Measurements from ENCODE around the gene CBFA2T2. TPM values are rescaled to one million over a fixed set of nuclear protein-coding genes. Genes with fewer than 3 reads are reported as not detected.

CBFA2T2 gene
- total RNA-seq, 1 experiment from 2014 or later, result 16.3 TPM

DNA sequence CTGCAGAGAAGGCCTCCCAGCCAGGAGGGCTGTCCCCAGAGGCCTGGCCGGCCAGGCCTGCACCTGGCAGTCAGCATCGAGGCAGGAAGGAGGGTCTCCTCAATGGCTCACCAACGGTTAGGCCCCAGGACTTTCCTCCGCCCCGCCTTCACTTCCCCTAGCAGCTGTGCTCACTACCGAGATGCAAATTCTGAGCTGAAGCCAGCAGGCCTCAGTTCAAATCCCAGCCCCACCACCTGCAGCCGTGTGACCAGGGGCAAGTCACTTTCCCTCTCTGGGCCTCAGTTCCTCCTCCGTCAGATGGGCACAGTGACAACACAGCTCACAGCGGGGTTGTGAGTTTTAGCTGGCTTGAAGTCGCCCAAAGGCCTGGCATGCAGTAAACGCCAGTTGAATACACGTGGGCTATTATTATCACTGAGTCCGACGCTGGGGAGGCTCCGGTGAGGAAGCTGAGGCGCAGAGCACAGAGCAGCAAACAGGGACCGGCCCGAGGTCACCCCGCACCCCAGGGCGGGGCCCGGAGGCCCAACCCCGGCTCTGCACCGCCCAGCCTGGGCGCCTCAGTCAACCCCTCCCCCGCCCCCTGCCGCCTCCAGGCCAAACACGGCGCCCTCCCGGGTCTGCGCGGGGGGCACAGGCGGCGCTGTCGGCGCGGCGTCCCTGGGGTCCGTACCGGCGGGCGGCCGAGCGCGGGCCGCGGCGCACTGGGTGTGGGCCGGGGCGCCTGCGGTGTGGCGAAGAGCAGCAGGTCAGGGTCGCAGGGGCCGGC, 195.6 kb downstream of the CBFA2T2 start:
- peak; percentile 73 for ATAC-seq
- H3K4me1 ChIP-seq (ENCODE audit: control insufficient read depth, insufficient read depth, low read length), result peaks cover 6% of the 10 kb centered on the region
- TF ChIP-seq, protein P1, sequence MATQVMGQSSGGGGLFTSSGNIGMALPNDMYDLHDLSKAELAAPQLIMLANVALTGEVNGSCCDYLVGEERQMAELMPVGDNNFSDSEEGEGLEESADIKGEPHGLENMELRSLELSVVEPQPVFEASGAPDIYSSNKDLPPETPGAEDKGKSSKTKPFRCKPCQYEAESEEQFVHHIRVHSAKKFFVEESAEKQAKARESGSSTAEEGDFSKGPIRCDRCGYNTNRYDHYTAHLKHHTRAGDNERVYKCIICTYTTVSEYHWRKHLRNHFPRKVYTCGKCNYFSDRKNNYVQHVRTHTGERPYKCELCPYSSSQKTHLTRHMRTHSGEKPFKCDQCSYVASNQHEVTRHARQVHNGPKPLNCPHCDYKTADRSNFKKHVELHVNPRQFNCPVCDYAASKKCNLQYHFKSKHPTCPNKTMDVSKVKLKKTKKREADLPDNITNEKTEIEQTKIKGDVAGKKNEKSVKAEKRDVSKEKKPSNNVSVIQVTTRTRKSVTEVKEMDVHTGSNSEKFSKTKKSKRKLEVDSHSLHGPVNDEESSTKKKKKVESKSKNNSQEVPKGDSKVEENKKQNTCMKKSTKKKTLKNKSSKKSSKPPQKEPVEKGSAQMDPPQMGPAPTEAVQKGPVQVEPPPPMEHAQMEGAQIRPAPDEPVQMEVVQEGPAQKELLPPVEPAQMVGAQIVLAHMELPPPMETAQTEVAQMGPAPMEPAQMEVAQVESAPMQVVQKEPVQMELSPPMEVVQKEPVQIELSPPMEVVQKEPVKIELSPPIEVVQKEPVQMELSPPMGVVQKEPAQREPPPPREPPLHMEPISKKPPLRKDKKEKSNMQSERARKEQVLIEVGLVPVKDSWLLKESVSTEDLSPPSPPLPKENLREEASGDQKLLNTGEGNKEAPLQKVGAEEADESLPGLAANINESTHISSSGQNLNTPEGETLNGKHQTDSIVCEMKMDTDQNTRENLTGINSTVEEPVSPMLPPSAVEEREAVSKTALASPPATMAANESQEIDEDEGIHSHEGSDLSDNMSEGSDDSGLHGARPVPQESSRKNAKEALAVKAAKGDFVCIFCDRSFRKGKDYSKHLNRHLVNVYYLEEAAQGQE (IDR thresholded peaks at IDR 0.05; ENCODE audit: insufficient read depth in 1 of 2, low read depth in 2 of 2, low read length in 1 of 2), result no peak
- TF ChIP-seq, protein P2, sequence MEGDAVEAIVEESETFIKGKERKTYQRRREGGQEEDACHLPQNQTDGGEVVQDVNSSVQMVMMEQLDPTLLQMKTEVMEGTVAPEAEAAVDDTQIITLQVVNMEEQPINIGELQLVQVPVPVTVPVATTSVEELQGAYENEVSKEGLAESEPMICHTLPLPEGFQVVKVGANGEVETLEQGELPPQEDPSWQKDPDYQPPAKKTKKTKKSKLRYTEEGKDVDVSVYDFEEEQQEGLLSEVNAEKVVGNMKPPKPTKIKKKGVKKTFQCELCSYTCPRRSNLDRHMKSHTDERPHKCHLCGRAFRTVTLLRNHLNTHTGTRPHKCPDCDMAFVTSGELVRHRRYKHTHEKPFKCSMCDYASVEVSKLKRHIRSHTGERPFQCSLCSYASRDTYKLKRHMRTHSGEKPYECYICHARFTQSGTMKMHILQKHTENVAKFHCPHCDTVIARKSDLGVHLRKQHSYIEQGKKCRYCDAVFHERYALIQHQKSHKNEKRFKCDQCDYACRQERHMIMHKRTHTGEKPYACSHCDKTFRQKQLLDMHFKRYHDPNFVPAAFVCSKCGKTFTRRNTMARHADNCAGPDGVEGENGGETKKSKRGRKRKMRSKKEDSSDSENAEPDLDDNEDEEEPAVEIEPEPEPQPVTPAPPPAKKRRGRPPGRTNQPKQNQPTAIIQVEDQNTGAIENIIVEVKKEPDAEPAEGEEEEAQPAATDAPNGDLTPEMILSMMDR (IDR thresholded peaks at IDR 0.05), result no peak
- TF ChIP-seq POLR2AphosphoS5 (IDR thresholded peaks at IDR 0.05; ENCODE audit: low read depth, low read length) (no peak), TCF7L2 (IDR thresholded peaks at IDR 0.05; ENCODE audit: low read depth, low read length) (no peak), SIN3A (IDR thresholded peaks at IDR 0.05; ENCODE audit: borderline replicate concordance, insufficient read depth, low read depth, low read length) (no peak)
- intact Hi-C loops (cut with micrococcal nuclease; ENCODE audit: unreplicated experiment), result no loop called here
- peak overlapping the region; percentile 80 for H3K27ac ChIP-seq (ENCODE audit: low read length)
- no peaks in the 10 kb centered on the region for H3K36me3 ChIP-seq (ENCODE audit: control insufficient read depth, insufficient read depth, low read length)
- H3K27me3 ChIP-seq (ENCODE audit: control insufficient read depth, insufficient read depth, low read length), result no peaks in the 10 kb centered on the region
- H3K9me3 ChIP-seq (ENCODE audit: control insufficient read depth, insufficient read depth, low read depth, low read length), result no peaks in the 10 kb centered on the region
- H3K4me3 ChIP-seq (ENCODE audit: low read depth in 2 of 2, low read length in 2 of 2), result peak overlapping the region; percentile 58 to 83
- DNase-seq (ENCODE audit: low read depth, low spot score), result no peak
- in situ Hi-C loops (cut with HindIII; ENCODE audit: low pct_unique_long_range_greater_than_20kb, low sequenced_read_pairs), result no loop called here
- ChIA-PET CTCF (interaction anchor here (0.5 kb wide), 1 partner anchor 274 kb away, joined by 4 read pairs; no protein-coding TSS in a partner anchor), POLR2A (no interaction called here)
- no TSS peak for BruUV-seq (replicated peaks)

DNA sequence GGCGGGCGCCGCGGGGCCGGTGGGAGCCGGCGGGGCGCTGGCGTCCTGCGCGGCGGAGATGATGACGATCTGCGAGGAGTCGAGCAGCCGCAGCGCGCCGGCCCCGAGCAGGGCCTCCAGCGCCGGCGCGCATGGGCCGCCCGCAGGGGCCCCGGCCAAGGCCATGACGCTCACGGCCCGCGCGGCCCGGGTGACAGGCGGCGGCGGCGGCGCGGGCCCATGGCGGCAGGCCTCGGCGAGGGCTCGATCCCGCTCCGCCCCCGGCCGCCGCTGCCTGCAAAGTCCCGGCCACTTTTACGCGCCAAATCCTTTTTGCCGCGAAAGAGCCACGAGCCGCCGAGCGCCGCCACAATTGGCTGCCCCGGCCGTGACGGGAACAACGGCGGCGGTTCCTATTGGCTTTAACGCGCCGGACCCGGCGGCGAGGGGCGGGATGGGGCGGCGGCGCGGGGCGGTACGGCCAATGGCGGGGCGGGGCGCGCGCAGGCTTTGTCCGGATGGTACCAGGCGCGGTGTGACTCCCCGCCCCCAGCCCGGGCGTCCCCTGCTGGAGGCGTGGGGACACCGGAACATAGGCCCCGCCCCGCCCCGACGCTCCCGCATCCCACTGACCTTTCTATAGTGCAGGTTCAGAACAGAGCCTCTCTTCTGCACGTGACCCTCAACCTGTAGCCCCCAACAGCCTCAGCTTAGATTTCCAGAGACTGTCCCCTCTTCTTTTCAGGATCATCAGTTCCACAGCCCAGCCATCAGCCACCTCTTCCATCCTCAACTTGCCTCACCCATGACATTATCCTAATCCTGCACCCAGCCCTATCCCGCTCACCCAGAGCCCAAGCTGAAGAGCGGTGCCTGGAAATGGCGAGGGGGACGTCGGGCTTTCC, 196.4 kb downstream of the CBFA2T2 start, which contains the start of gene E2F1:
TSS of gene E2F1 (minus strand) at position 286 of the 884 bp plus-strand sequence. CDS start at position 165, 121 bp downstream.
- no TSS peak for BruUV-seq (replicated peaks)
- H3K27ac ChIP-seq (ENCODE audit: low read length), result peak within 1 kb of the TSS; percentile 87
- CTCF ChIA-PET, result no interaction called here

More for the DNA sequence above, 196.4 kb downstream of the CBFA2T2 start, which contains the start of gene E2F1:
- TF ChIP-seq, protein P2 (IDR thresholded peaks at IDR 0.05), result no peak; the same call in 1 of the 2 replicates
- TF ChIP-seq, protein P1 (IDR thresholded peaks at IDR 0.05; ENCODE audit: insufficient read depth in 1 of 2, low read depth in 2 of 2, low read length in 1 of 2), result no peak
- TF ChIP-seq POLR2AphosphoS5 (IDR thresholded peaks at IDR 0.05; ENCODE audit: low read depth, low read length) (peak; percentile 53; the same call in 1 of the 2 replicates), SIN3A (IDR thresholded peaks at IDR 0.05; ENCODE audit: borderline replicate concordance, insufficient read depth, low read depth, low read length) (peak; percentile 97), TCF7L2 (IDR thresholded peaks at IDR 0.05; ENCODE audit: low read depth, low read length) (0 out of 2 replicates have a peak, but pooled peaks have one; percentile 21)
- POLR2A ChIA-PET, result no interaction called here
- H3K4me1 ChIP-seq (ENCODE audit: control insufficient read depth, insufficient read depth, low read length), result peaks cover 6% of the 10 kb centered on the region
- no peaks in the 10 kb centered on the region for H3K27me3 ChIP-seq (ENCODE audit: control insufficient read depth, insufficient read depth, low read length)
- no peaks in the 10 kb centered on the region for H3K9me3 ChIP-seq (ENCODE audit: control insufficient read depth, insufficient read depth, low read depth, low read length)
- intact Hi-C loops (cut with micrococcal nuclease; ENCODE audit: unreplicated experiment) (no loop called here), in situ Hi-C loops (cut with HindIII; ENCODE audit: low pct_unique_long_range_greater_than_20kb, low sequenced_read_pairs) (no loop called here)
- H3K4me3 ChIP-seq (ENCODE audit: low read depth in 2 of 2, low read length in 2 of 2), result peak within 1 kb of the TSS; percentile 58 to 83
- DNase-seq (ENCODE audit: low read depth, low spot score) (peak; percentile 28), ATAC-seq (peak; percentile 97)
- H3K36me3 ChIP-seq (ENCODE audit: control insufficient read depth, insufficient read depth, low read length), result no peaks in the 10 kb centered on the region

All from Panc1 (cell line).